ENCODE measurements around the gene CNBD2.

Gene CNBD2

GRCh38 chr20:36034875-36035274 lies 66.5 kb downstream of the CNBD2 start:
- TF ChIP-seq FOXP2 (optimal IDR thresholded peaks at IDR 0.05; ENCODE audit: borderline replicate concordance, extremely low read depth, extremely low read length, insufficient read depth): no peak
- no peak for TF ChIP-seq POLR2AphosphoS5 (IDR thresholded peaks at IDR 0.05; ENCODE audit: low read depth, low read length)
- TF ChIP-seq SIN3A (IDR thresholded peaks at IDR 0.05; ENCODE audit: borderline replicate concordance, insufficient read depth, low read length): no peak
- TF ChIP-seq, protein P1, sequence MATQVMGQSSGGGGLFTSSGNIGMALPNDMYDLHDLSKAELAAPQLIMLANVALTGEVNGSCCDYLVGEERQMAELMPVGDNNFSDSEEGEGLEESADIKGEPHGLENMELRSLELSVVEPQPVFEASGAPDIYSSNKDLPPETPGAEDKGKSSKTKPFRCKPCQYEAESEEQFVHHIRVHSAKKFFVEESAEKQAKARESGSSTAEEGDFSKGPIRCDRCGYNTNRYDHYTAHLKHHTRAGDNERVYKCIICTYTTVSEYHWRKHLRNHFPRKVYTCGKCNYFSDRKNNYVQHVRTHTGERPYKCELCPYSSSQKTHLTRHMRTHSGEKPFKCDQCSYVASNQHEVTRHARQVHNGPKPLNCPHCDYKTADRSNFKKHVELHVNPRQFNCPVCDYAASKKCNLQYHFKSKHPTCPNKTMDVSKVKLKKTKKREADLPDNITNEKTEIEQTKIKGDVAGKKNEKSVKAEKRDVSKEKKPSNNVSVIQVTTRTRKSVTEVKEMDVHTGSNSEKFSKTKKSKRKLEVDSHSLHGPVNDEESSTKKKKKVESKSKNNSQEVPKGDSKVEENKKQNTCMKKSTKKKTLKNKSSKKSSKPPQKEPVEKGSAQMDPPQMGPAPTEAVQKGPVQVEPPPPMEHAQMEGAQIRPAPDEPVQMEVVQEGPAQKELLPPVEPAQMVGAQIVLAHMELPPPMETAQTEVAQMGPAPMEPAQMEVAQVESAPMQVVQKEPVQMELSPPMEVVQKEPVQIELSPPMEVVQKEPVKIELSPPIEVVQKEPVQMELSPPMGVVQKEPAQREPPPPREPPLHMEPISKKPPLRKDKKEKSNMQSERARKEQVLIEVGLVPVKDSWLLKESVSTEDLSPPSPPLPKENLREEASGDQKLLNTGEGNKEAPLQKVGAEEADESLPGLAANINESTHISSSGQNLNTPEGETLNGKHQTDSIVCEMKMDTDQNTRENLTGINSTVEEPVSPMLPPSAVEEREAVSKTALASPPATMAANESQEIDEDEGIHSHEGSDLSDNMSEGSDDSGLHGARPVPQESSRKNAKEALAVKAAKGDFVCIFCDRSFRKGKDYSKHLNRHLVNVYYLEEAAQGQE (IDR thresholded peaks at IDR 0.05; ENCODE audit: insufficient read depth in 1 of 2, low read depth in 2 of 2, low read length in 2 of 2): no peak
- no peak for TF ChIP-seq TAF1 (IDR thresholded peaks at IDR 0.05; ENCODE audit: borderline replicate concordance, insufficient read depth, low read length)

GRCh38 chr20:36035745-36036144 lies 67.4 kb downstream of the CNBD2 start:
- no peak for TF ChIP-seq SIN3A (IDR thresholded peaks at IDR 0.05; ENCODE audit: borderline replicate concordance, insufficient read depth, low read length)
- no peak for TF ChIP-seq TAF1 (IDR thresholded peaks at IDR 0.05; ENCODE audit: borderline replicate concordance, insufficient read depth, low read length)
- TF ChIP-seq, protein P1 (IDR thresholded peaks at IDR 0.05; ENCODE audit: insufficient read depth in 1 of 2, low read depth in 2 of 2, low read length in 2 of 2): no peak
- TF ChIP-seq POLR2AphosphoS5 (IDR thresholded peaks at IDR 0.05; ENCODE audit: low read depth, low read length): no peak
- TF ChIP-seq FOXP2 (optimal IDR thresholded peaks at IDR 0.05; ENCODE audit: borderline replicate concordance, extremely low read depth, extremely low read length, insufficient read depth): no peak

DNA sequence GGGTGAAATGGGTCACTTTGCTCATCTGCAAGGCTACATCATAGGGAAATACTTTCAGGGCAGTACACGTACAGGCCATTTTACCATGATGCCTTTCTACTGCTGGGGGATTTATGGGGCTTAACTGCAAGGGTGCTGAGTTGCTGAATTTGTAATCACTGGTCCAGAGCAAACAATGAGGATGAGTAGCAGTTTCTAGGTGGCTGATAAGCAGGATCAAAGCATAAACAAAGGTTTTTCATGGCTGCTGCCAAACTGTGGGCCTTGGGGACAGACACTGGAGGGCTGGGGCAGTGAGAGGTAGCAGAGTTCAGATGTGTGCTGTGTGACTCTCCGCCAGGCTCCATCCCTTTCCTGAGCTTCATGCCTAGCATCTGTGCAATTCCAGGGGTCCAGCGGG lies 68.3 kb downstream of the CNBD2 start:
- TF ChIP-seq TAF1 (IDR thresholded peaks at IDR 0.05; ENCODE audit: borderline replicate concordance, insufficient read depth, low read length) (no peak), SIN3A (IDR thresholded peaks at IDR 0.05; ENCODE audit: borderline replicate concordance, insufficient read depth, low read length) (no peak), POLR2AphosphoS5 (IDR thresholded peaks at IDR 0.05; ENCODE audit: low read depth, low read length) (no peak), FOXP2 (optimal IDR thresholded peaks at IDR 0.05; ENCODE audit: borderline replicate concordance, extremely low read depth, extremely low read length, insufficient read depth) (no peak)
- TF ChIP-seq, protein P1 (IDR thresholded peaks at IDR 0.05; ENCODE audit: insufficient read depth in 1 of 2, low read depth in 2 of 2, low read length in 2 of 2): no peak

DNA sequence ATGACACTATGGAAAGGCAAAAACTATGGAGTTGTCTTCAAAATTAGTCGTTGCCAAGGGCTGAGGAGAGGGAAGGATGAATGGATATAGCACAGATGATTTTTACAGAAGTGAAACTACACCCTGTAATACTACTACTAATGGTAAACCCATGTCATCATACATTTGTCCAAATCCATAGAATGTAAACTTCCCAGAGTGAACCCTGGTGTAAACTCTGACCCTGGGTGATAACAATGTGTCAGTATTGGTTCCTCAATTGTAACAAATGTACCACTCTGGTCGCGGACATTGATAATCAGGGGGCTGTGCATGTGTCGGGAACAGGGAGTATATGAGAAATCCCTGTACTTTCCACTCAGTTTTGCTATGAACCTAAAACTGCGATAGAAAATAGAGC lies 72.2 kb downstream of the CNBD2 start:
- TF ChIP-seq POLR2AphosphoS5 (IDR thresholded peaks at IDR 0.05; ENCODE audit: low read depth, low read length) (no peak), FOXP2 (optimal IDR thresholded peaks at IDR 0.05; ENCODE audit: borderline replicate concordance, extremely low read depth, extremely low read length, insufficient read depth) (no peak), TAF1 (IDR thresholded peaks at IDR 0.05; ENCODE audit: borderline replicate concordance, insufficient read depth, low read length) (no peak), SIN3A (IDR thresholded peaks at IDR 0.05; ENCODE audit: borderline replicate concordance, insufficient read depth, low read length) (no peak)
- TF ChIP-seq, protein P1 (IDR thresholded peaks at IDR 0.05; ENCODE audit: insufficient read depth in 1 of 2, low read depth in 2 of 2, low read length in 2 of 2): no peak

GRCh38 chr20:36043441-36043840 lies 75.1 kb downstream of the CNBD2 start:
- TF ChIP-seq SIN3A (IDR thresholded peaks at IDR 0.05; ENCODE audit: borderline replicate concordance, insufficient read depth, low read length): no peak
- TF ChIP-seq, protein P1 (IDR thresholded peaks at IDR 0.05; ENCODE audit: insufficient read depth in 1 of 2, low read depth in 2 of 2, low read length in 2 of 2): no peak
- no peak for TF ChIP-seq TAF1 (IDR thresholded peaks at IDR 0.05; ENCODE audit: borderline replicate concordance, insufficient read depth, low read length)
- TF ChIP-seq POLR2AphosphoS5 (IDR thresholded peaks at IDR 0.05; ENCODE audit: low read depth, low read length): no peak
- TF ChIP-seq FOXP2 (optimal IDR thresholded peaks at IDR 0.05; ENCODE audit: borderline replicate concordance, extremely low read depth, extremely low read length, insufficient read depth): no peak

Data from PFSK-1 (cell line).